Measurements from ENCODE around the gene CEP41. TPM values are rescaled to one million over a fixed set of nuclear protein-coding genes. Genes with fewer than 3 reads are reported as not detected.

Gene CEP41
- total RNA-seq, 1 donor from 2014 or later: 22.0 TPM

DNA sequence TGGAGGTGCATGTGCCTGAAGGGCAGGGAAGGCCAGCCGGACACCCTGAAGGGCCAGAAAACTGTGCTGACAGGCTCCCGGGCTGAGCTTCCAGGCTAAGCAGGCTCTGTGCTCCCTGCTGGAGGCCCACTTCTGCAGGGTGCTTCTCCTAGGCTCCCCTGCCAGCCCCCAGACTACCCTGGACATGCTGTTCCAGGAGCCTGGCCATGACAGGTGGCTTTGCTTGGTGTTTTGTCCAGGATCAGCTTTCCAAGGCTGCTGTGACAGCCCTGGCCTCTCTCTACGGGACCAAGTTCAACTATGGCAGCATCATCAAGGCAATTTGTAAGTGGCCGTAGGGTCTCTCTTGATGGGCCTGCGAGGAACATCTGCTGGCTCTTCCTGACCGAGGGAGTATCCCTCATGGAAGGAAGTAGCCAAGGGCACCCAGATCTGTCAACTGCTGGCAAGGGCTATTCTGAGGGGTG, 55.2 kb downstream of the CEP41 start:
- DNase-seq (ENCODE audit: low read depth): no peak
- H3K4me3 ChIP-seq (ENCODE audit: low read depth, low read length): no peak overlapping the region
- TF ChIP-seq, protein P1, sequence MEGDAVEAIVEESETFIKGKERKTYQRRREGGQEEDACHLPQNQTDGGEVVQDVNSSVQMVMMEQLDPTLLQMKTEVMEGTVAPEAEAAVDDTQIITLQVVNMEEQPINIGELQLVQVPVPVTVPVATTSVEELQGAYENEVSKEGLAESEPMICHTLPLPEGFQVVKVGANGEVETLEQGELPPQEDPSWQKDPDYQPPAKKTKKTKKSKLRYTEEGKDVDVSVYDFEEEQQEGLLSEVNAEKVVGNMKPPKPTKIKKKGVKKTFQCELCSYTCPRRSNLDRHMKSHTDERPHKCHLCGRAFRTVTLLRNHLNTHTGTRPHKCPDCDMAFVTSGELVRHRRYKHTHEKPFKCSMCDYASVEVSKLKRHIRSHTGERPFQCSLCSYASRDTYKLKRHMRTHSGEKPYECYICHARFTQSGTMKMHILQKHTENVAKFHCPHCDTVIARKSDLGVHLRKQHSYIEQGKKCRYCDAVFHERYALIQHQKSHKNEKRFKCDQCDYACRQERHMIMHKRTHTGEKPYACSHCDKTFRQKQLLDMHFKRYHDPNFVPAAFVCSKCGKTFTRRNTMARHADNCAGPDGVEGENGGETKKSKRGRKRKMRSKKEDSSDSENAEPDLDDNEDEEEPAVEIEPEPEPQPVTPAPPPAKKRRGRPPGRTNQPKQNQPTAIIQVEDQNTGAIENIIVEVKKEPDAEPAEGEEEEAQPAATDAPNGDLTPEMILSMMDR (conservative IDR thresholded peaks at IDR 0.05; ENCODE audit: low read depth, low read length): no peak

DNA sequence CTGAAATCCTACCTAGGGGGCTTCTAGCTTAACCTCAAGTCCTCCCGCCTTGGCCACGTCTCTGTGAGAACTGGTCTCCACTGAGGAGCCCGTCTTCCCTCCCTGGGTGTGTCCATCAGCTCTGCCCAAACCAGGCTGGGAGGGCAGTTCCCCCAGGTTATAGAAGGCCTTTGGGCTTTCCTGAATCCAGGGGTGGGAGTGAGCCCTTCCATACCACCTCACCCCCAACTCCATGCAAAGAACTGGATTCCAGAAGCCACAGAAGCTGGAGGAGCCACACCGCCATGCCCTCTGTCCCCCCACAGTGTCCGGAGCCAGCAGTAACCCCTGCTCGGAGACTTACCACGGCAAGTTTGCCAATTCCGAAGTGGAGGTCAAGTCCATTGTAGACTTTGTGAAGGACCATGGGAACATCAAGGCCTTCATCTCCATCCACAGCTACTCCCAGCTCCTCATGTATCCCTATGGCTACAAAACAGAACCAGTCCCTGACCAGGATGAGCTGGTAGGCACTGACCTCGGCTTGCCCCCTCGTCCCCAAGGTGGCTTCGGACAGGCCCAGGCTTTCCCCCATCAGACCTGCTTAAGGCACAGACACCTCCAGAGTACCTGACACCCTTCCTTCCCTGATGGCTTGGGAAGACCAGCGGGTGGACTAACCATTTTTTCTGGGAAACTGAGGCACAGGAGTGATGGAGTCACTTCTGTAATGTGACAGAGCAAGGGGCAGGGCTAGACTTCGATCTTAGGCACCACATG, 55.8 kb downstream of the CEP41 start:
- TF ChIP-seq, protein P1 (conservative IDR thresholded peaks at IDR 0.05; ENCODE audit: low read depth, low read length): no peak
- H3K4me3 ChIP-seq (ENCODE audit: low read depth, low read length): no peak overlapping the region
- DNase-seq (ENCODE audit: low read depth): no peak

DNA sequence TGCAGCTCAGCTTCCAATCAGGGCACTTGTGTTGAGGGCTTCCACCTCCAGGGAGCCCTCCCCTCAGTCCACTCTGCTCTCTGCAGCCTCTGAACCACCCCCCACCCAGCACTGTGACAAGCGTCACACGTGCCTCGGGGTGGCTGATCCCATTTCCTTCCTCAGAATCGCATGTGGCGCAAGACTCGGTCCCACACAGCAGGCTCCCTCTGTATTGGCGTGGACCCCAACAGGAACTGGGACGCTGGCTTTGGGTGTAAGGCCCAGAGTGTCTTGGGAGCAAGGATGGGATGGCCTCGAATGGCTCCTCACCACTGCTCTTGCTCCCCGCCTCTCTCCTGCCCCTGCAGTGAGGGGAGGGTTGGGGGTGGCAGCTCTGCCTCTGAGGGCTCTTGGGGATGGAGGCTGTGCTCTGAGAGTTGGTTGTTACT, 56.4 kb downstream of the CEP41 start:
- TF ChIP-seq, protein P1 (conservative IDR thresholded peaks at IDR 0.05; ENCODE audit: low read depth, low read length): no peak
- no peak overlapping the region for H3K4me3 ChIP-seq (ENCODE audit: low read depth, low read length)
- DNase-seq (ENCODE audit: low read depth): no peak

DNA sequence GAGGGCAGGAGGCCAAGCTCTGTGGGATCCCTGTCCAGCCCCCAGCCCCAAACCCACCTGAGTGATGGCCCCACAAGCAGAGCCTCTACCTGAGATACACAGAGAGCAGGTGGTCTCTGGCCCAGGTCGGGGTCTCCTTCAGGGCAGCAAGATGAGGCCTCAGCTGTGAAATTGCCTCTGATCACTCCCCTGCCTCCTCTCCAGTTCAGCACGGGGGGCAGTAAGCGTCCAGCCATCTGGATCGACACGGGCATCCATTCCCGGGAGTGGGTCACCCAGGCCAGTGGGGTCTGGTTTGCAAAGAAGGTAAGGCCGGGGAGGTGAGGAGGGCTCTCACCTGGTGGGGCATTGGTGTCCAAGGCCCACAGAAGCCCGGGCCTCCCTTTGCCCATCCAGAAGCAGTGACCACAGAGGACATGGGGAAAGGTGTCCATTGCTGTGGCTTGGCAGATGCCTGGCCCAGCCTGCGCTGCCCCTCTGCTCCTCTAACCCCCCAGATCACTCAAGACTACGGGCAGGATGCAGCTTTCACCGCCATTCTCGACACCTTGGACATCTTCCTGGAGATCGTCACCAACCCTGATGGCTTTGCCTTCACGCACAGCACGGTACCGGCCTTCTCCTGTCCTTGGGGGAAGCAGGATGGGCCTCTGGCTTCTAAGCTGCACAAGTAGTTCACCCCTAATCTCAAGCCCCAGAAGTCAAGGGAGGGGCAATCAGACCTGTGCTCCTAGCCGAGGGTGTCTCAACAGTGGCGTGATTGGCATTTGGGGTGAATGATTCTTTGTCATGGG, 57.4 kb downstream of the CEP41 start:
- no peak for DNase-seq (ENCODE audit: low read depth)
- H3K4me3 ChIP-seq (ENCODE audit: low read depth, low read length): no peak overlapping the region
- TF ChIP-seq, protein P1 (conservative IDR thresholded peaks at IDR 0.05; ENCODE audit: low read depth, low read length): no peak

DNA sequence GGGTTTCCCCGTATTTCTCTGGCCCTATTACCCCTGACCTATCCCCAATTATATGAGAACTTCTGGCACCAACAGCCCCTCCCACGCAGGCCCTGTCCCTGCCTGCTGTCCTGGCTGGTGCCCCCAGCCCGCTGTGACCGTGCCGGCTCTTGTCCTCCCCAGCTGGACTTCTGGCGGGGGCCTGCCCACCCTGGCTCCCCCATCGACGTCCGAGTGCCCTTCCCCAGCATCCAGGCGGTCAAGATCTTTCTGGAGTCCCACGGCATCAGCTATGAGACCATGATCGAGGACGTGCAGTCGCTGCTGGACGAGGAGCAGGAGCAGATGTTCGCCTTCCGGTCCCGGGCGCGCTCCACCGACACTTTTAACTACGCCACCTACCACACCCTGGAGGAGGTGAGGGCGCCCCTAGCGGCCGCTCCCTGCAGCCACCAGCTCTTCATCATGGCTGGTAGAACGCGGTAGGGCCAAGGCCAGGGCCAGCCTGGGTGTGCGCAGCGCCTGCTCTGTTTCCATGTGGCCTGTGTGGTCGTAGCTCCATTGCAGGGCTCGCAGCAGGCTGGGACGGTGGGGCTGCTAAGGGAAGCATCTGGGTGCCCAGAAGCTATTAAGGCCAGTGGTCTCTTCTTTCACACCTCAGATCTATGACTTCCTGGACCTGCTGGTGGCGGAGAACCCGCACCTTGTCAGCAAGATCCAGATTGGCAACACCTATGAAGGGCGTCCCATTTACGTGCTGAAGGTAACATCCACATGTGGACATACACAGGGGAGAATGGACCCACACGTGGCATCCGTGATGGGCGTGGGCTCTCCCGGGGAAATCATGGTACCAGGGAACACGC, 59.1 kb downstream of the CEP41 start:
- DNase-seq (ENCODE audit: low read depth): no peak
- no peak overlapping the region for H3K4me3 ChIP-seq (ENCODE audit: low read depth, low read length)
- TF ChIP-seq, protein P1 (conservative IDR thresholded peaks at IDR 0.05; ENCODE audit: low read depth, low read length): peak; percentile 18

DNA sequence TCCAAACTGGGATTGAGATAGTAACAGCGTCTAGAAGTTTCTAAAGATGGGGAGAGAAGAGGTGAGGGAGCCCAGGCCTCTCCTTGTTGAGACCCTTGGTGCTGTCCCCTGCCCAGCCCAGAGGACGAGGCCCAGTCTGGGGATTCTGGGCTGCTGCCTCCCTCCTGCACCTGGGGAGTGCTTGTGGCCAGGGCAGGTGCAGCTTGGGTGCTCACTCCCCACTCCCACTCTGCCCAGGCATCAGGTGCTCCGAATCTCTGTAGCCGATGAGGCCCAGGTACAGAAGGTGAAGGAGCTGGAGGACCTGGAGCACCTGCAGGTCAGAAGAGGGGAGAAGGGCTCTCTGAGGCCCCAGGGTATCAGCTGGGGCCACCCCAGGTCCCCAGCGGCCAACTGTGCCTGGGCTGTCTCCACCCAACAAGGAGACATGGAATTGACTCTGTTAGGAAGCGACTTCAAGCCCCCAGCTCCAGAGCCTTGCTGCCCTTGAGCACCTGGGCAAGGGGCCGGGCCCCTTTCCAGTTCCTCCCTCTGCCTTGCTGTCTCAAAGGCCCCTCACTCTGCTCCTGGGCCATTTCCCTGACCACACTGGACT, 59.9 kb downstream of the CEP41 start:
- TF ChIP-seq, protein P1 (conservative IDR thresholded peaks at IDR 0.05; ENCODE audit: low read depth, low read length): no peak
- H3K4me3 ChIP-seq (ENCODE audit: low read depth, low read length): no peak overlapping the region
- DNase-seq (ENCODE audit: low read depth): no peak
